Body of pancreas (tissue), 4 donors: ENCODE data around the gene NOTCH3. TPM values are rescaled to one million over a fixed set of nuclear protein-coding genes. Genes with fewer than 3 reads are reported as not detected.

Experiments used
- ATAC-seq: fragments of 150-250 bp; one replicate; pipeline ENCODE4 v1.9.1; 2016
- DNase-seq, 4 donors: peaks; one replicate each; pipeline ENCODE4 v3.0.0-alpha.2; 2019
- H3K27ac ChIP-seq, 4 donors: fragments of 200-600 bp; sonication (generic); 1 replicate in 3 of 4; 2 replicates in 1 of 4; pipeline versions ENCODE4 v1.5.1 to v1.6.1; 2016 to 2019; ENCODE audit warnings: mild to moderate bottlenecking in 1 of 4, mixed read lengths in 1 of 4, moderate library complexity in 1 of 4
- H3K27me3 ChIP-seq, 2 donors: fragments of 200-600 bp; sonication (generic); one replicate each; pipeline ENCODE4 v1.6.0; 2016; ENCODE audit warnings: mild to moderate bottlenecking in 1 of 2
- H3K36me3 ChIP-seq, 2 donors: fragments of 200-600 bp; sonication (generic); replicated peaks in 1 of 2; 2 replicates each; pipeline ENCODE4 v1.5.1; 2016; ENCODE audit warnings: low read depth in 2 of 2; ENCODE audit not compliant: insufficient read depth in 1 of 2
- H3K4me1 ChIP-seq: fragments of 200-600 bp; sonication (generic); one replicate; pipeline ENCODE4 v1.6.0; 2016
- H3K4me3 ChIP-seq, 2 donors: fragments of 200-600 bp; sonication (generic); 1 replicate in 1 of 2; 2 replicates in 1 of 2; pipeline ENCODE4 v1.5.1; 2016 to 2019
- H3K9me3 ChIP-seq, 3 donors: fragments of 200-600 bp; sonication (generic); 1 replicate in 2 of 3; 2 replicates in 1 of 3; pipeline ENCODE4 v1.5.1; 2016
- POLR2A ChIP-seq, 3 donors: fragments of 450-650 bp; IDR thresholded peaks; one replicate each; pipeline ENCODE4 v1.6.1; 2016; ENCODE audit warnings: antibody characterized with exemption in 3 of 3, mild to moderate bottlenecking in 2 of 3
- WGBS, 2 donors: methylation state at CpG; one replicate each; pipeline ENCODE4 v1.1.5; 2017; 5-methylcytosine and 5-hydroxymethylcytosine counted together
- intact Hi-C: fragments of 100-400 bp; cut with DNase I; formaldehyde crosslinking; loops from one replicate; pipeline ENCODE4 v1.15.1; 2023
- total RNA-seq, 2 donors: library from RNA; depleted of rRNA; stranded (reverse); fragments of >200 nt; gene quantifications; one replicate each; pipeline ENCODE4 v1.1.0, GENCODE V29; 2016
- TF ChIP-seq, protein P1 (sequence below), 7 experiments: fragments of 450-650 bp in 4 of 7; fragments of 200-600 bp in 3 of 7; sonication (generic) in 3 of 7; IDR thresholded peaks; one replicate each; pipeline ENCODE4 v1.5.1; 2016 to 2019; ENCODE audit warnings: antibody characterized with exemption in 7 of 7

NOTCH3 gene
- total RNA-seq, 2 donors from 2014 or later, result 20.2 to 33.9 TPM

DNA sequence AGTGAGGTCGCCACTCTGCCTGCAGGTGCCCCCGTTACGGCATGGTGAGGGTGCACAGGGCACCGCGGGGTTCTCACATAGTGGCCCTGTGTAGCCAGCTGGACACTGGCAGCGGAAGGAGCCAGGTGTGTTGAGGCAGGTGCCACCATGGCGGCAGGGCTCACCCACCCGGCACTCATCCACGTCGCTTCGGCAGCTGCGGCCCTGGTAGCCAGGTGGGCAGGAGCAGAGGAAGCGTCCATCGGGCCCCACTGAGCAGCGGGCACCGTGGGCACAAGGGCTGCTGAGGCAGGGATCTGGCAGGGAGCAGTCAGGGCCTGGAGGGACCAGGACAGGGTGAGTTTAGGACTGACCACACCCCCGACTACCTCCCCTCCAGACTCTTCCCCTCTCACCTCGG lies 8.8 kb downstream of the NOTCH3 start:
- H3K27me3 ChIP-seq, result no peaks in the 10 kb centered on the region
- H3K4me3 ChIP-seq, result no peak overlapping the region
- no peaks in the 10 kb centered on the region for H3K36me3 ChIP-seq
- TF ChIP-seq, protein P1, sequence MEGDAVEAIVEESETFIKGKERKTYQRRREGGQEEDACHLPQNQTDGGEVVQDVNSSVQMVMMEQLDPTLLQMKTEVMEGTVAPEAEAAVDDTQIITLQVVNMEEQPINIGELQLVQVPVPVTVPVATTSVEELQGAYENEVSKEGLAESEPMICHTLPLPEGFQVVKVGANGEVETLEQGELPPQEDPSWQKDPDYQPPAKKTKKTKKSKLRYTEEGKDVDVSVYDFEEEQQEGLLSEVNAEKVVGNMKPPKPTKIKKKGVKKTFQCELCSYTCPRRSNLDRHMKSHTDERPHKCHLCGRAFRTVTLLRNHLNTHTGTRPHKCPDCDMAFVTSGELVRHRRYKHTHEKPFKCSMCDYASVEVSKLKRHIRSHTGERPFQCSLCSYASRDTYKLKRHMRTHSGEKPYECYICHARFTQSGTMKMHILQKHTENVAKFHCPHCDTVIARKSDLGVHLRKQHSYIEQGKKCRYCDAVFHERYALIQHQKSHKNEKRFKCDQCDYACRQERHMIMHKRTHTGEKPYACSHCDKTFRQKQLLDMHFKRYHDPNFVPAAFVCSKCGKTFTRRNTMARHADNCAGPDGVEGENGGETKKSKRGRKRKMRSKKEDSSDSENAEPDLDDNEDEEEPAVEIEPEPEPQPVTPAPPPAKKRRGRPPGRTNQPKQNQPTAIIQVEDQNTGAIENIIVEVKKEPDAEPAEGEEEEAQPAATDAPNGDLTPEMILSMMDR (IDR thresholded peaks at IDR 0.05), result no peak
- TF ChIP-seq POLR2A (IDR thresholded peaks at IDR 0.05), result no peak
- peaks cover 14% of the 10 kb centered on the region for H3K4me1 ChIP-seq
- H3K27ac ChIP-seq, result no peak overlapping the region
- intact Hi-C loops, result no loop called here
- DNase-seq (no peak), ATAC-seq (no peak)
- 94% methylated on average over 18 of the region's 18 CpGs; no CpG with 5 or more reads in 1 of the 2 donors for WGBS, 2 donors
- no peaks in the 10 kb centered on the region for H3K9me3 ChIP-seq

DNA sequence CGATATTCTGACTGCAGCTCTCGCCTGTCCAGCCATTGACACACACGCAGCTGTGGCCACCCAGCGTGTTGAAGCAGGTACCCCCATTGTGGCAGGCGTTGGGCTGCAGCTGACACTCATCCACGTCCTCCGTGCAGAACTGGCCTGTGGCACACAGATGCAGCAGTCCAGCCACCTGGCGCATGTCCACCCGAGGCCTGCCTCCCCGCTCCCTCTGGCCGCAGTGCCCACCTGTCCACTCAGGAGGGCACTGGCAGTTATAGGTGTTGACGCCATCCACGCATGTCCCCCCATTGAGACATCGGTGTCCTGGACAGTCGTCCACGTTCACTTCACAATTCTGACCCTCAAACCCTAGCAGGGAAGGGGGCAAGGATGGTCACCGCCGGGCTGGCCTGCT lies 9.3 kb downstream of the NOTCH3 start:
- intact Hi-C loops, result no loop called here

GRCh38 chr19:15188851-15189250 lies 11.9 kb downstream of the NOTCH3 start:
- H3K27ac ChIP-seq, result no peak overlapping the region
- no peaks in the 10 kb centered on the region for H3K4me1 ChIP-seq
- no peaks in the 10 kb centered on the region for H3K27me3 ChIP-seq
- no peak for TF ChIP-seq POLR2A (IDR thresholded peaks at IDR 0.05)
- TF ChIP-seq, protein P1 (IDR thresholded peaks at IDR 0.05), result no peak
- no peak overlapping the region for H3K4me3 ChIP-seq
- no peaks in the 10 kb centered on the region for H3K36me3 ChIP-seq
- intact Hi-C loops, result no loop called here
- DNase-seq, result no peak
- no peak for ATAC-seq
- 74 to 83% methylated on average over 11 to 24 of the region's 24 CpGs for WGBS, 2 donors
- H3K9me3 ChIP-seq, result no peaks in the 10 kb centered on the region

More for the DNA sequence above, 9.3 kb downstream of the NOTCH3 start:
- H3K4me3 ChIP-seq, result no peak overlapping the region
- peaks cover 10% of the 10 kb centered on the region for H3K4me1 ChIP-seq
- no peaks in the 10 kb centered on the region for H3K36me3 ChIP-seq
- DNase-seq (no peak), ATAC-seq (no peak)
- no peaks in the 10 kb centered on the region for H3K9me3 ChIP-seq
- H3K27ac ChIP-seq, result no peak overlapping the region
- no peak for TF ChIP-seq POLR2A (IDR thresholded peaks at IDR 0.05)
- TF ChIP-seq, protein P1 (IDR thresholded peaks at IDR 0.05), result no peak
- 89 to 94% methylated on average over 5 to 17 of the region's 18 CpGs for WGBS, 2 donors
- H3K27me3 ChIP-seq, result no peaks in the 10 kb centered on the region

DNA sequence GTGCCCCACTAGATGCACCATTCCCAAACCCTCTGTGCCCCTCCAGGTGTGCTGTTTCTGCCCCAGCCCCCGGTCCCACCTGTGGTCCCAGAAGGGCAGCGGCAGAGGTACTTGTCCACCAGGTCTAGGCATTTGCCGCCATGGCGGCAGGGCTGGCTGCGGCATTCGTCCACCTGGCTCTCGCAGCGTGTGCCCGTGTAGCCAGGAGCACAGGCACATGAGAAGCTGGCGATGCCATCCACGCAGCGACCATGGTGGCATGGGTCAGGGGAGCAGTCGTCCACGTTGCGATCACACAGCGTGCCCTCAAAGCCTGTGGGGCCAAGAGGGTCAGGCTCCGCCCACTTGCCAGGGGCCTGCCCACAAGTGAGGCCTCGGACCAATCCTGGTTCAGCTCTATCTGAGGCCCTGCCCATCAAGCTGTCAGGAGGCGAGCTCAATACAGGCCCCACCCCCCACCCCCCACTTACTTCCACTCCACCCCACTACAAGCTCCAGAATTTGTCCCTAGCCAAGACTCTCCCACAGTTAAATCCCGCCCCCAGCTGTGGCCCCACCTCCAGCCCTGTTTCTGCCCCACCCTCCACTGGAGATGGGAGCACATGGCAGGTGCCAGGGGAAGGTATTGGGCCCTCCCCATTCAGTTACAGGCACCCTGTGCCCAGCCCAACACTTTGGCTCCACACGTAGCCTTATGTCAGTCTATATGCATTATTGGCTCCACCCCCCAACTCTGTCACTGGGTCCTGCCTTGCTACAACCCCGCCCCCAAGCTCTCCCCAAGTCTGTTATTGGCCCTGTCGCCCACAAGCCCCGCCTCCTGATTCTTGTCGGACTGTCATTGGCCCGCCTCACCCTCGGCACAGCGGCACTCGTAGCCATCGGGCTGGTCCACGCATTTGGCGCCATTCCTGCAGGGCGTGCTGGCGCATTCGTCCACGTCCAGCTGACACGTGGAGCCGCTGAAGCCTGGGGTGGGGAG lies 13.5 kb downstream of the NOTCH3 start:
- Histone ChIP-seq H3K36me3 (no peaks in the 10 kb centered on the region), H3K4me3 (no peak overlapping the region), H3K4me1 (no peaks in the 10 kb centered on the region), H3K27ac (no peak overlapping the region), H3K9me3 (no peaks in the 10 kb centered on the region), H3K27me3 (no peaks in the 10 kb centered on the region)
- TF ChIP-seq, protein P1 (IDR thresholded peaks at IDR 0.05), result no peak
- no peak for TF ChIP-seq POLR2A (IDR thresholded peaks at IDR 0.05)
- 89 to 90% methylated on average over 20 to 37 of the region's 38 CpGs for WGBS, 2 donors
- no peak for DNase-seq
- intact Hi-C loops, result no loop called here
- no peak for ATAC-seq
